HUES6 (cell line): ENCODE measurements around the gene CISD3.

Experiments
- H3K27ac ChIP-seq: 2 replicates; pipeline ENCODE4 v1.7.0; 2013; ENCODE audit warnings: low read depth, mild to moderate bottlenecking, low read length, inconsistent platforms
- H3K27me3 ChIP-seq: 2 replicates; pipeline ENCODE4 v1.6.1; 2013; ENCODE audit warnings: low read length; ENCODE audit not compliant: control insufficient read depth, insufficient read depth
- H3K36me3 ChIP-seq: 2 replicates; pipeline ENCODE4 v1.6.1; 2013; ENCODE audit warnings: low read length; ENCODE audit not compliant: control insufficient read depth, insufficient read depth
- H3K4me1 ChIP-seq: 2 replicates; pipeline ENCODE4 v1.6.1; 2013; ENCODE audit warnings: low read length; ENCODE audit not compliant: control insufficient read depth, insufficient read depth
- H3K4me3 ChIP-seq: 2 replicates; pipeline ENCODE4 v1.5.1; 2013; ENCODE audit warnings: low read depth, low read length
- H3K9ac ChIP-seq: one replicate; pipeline ENCODE4 v1.6.1; 2013; ENCODE audit warnings: mild to moderate bottlenecking, low read length
- H3K9me3 ChIP-seq: 2 replicates; pipeline ENCODE4 v1.6.1; 2013; ENCODE audit warnings: low read depth, low read length; ENCODE audit not compliant: control insufficient read depth, insufficient read depth

Gene CISD3

DNA sequence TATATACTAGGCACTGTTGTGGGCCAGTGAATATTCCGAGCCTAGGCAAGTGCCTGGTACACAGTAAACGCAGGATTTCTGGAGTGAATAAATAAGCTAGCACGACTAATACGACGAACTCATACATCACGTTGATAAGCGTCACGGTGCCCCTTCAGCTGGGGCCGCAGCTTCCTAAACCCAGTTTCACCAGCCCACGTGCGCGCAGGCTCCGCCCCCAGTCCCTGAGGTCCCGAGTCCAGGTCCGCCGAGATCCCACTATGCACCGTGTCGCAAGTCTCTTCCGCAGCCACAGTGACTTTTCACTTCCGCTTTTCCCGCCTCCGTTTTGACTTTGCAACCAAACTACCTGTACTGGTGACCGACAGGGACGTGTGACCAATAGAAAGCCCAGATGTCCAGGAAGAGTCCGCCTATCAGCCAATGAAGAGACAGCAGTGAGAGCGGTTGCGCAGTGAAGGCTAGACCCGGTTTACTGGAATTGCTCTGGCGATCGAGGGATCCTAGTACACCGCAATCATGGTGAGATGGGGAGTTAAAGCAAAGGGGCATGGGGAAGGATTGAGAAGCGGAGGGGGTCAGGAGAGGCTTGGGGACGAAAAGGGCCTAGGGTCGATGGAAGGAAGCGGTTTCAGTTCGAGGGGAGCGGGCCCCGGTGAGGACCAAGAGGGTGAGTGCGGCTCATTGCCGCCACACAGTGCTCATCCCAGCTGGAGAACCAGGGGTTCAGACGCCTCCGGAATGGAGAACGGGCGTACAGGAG is 22.3 kb downstream of the CISD3 start, which contains the start of gene PSMB3:
PSMB3 (plus strand) TSS at position 434 of the 763 bp plus-strand sequence; CDS start at position 520, 86 bp downstream.
- Histone ChIP-seq H3K4me3 (peak within 1 kb of the TSS; percentile 87), H3K27me3 (peaks cover 8% of the 10 kb centered on the region), H3K9me3 (no peaks in the 10 kb centered on the region), H3K9ac (peak within 1 kb of the TSS; percentile 90), H3K27ac (peak within 1 kb of the TSS; percentile 36; the same call in 1 of the 2 replicates), H3K36me3 (peaks cover 25% of the 10 kb centered on the region), H3K4me1 (0 out of 2 replicates have a peak, but pooled peaks cover 4% of the 10 kb centered on the region)

DNA sequence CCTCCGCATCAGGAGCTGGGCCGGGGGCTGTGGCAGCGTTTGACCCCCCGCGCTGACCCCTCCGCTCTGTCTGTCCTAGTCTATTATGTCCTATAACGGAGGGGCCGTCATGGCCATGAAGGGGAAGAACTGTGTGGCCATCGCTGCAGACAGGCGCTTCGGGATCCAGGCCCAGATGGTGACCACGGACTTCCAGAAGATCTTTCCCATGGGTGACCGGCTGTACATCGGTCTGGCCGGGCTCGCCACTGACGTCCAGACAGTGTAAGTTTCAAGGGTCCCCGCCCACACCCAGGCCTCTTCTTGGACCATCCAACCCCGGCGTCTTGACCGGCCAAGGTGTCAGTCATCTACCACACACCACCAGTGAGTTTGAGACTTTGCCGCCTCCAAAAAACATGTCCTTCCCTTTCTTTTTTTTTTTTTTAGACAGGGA is 22.9 kb downstream of the CISD3 start:
- peak overlapping the region; percentile 36; the same call in 1 of the 2 replicates for H3K27ac ChIP-seq
- 0 out of 2 replicates have a peak, but pooled peaks cover 4% of the 10 kb centered on the region for H3K4me1 ChIP-seq
- H3K36me3 ChIP-seq, result peaks cover 30% of the 10 kb centered on the region
- peak overlapping the region; percentile 87 for H3K4me3 ChIP-seq
- no peaks in the 10 kb centered on the region for H3K9me3 ChIP-seq
- H3K27me3 ChIP-seq, result peaks cover 8% of the 10 kb centered on the region
- H3K9ac ChIP-seq, result peak overlapping the region; percentile 90

GRCh38 chr17:38761612-38762011 is 31.5 kb downstream of the CISD3 start:
- Histone ChIP-seq H3K27me3 (no peaks in the 10 kb centered on the region), H3K9me3 (no peaks in the 10 kb centered on the region), H3K36me3 (peaks cover 77% of the 10 kb centered on the region), H3K27ac (no peak overlapping the region), H3K9ac (no peak overlapping the region), H3K4me3 (no peak overlapping the region), H3K4me1 (no peaks in the 10 kb centered on the region)

- no peak overlapping the region for H3K9ac ChIP-seq
- H3K27me3 ChIP-seq, result no peaks in the 10 kb centered on the region
- peaks cover 84% of the 10 kb centered on the region for H3K36me3 ChIP-seq
- H3K27ac ChIP-seq, result no peak overlapping the region
- H3K4me3 ChIP-seq, result no peak overlapping the region
- no peaks in the 10 kb centered on the region for H3K9me3 ChIP-seq
- H3K4me1 ChIP-seq, result no peaks in the 10 kb centered on the region
Observed at GRCh38 chr17:38762231-38762630, 32.1 kb downstream of the CISD3 start.

GRCh38 chr17:38766341-38766740 is 36.2 kb downstream of the CISD3 start:
- no peak overlapping the region for H3K9ac ChIP-seq
- H3K36me3 ChIP-seq, result peaks cover 94% of the 10 kb centered on the region
- H3K27ac ChIP-seq, result no peak overlapping the region

GRCh38 chr17:38768417-38768816 is 38.3 kb downstream of the CISD3 start:
- H3K9ac ChIP-seq, result no peak overlapping the region
- no peak overlapping the region for H3K27ac ChIP-seq
- no peaks in the 10 kb centered on the region for H3K4me1 ChIP-seq
- H3K9me3 ChIP-seq, result no peaks in the 10 kb centered on the region
- no peak overlapping the region for H3K4me3 ChIP-seq
- no peaks in the 10 kb centered on the region for H3K27me3 ChIP-seq
- peaks cover 96% of the 10 kb centered on the region for H3K36me3 ChIP-seq

More at GRCh38 chr17:38766341-38766740, 36.2 kb downstream of the CISD3 start:
- H3K4me3 ChIP-seq, result no peak overlapping the region
- H3K27me3 ChIP-seq, result no peaks in the 10 kb centered on the region
- no peaks in the 10 kb centered on the region for H3K9me3 ChIP-seq
- H3K4me1 ChIP-seq, result no peaks in the 10 kb centered on the region

GRCh38 chr17:38773258-38773657 is 43.1 kb downstream of the CISD3 start:
- no peaks in the 10 kb centered on the region for H3K4me1 ChIP-seq
- no peak overlapping the region for H3K4me3 ChIP-seq
- H3K9ac ChIP-seq, result no peak overlapping the region
- H3K36me3 ChIP-seq, result peaks cover 92% of the 10 kb centered on the region
- no peak overlapping the region for H3K27ac ChIP-seq
- H3K27me3 ChIP-seq, result no peaks in the 10 kb centered on the region
- no peaks in the 10 kb centered on the region for H3K9me3 ChIP-seq

GRCh38 chr17:38777641-38778250 is 47.6 kb downstream of the CISD3 start:
- H3K9me3 ChIP-seq, result no peaks in the 10 kb centered on the region
- no peak overlapping the region for H3K27ac ChIP-seq
- no peaks in the 10 kb centered on the region for H3K4me1 ChIP-seq
- no peak overlapping the region for H3K4me3 ChIP-seq
- H3K9ac ChIP-seq, result no peak overlapping the region
- peaks cover 93% of the 10 kb centered on the region for H3K36me3 ChIP-seq
- H3K27me3 ChIP-seq, result no peaks in the 10 kb centered on the region

DNA sequence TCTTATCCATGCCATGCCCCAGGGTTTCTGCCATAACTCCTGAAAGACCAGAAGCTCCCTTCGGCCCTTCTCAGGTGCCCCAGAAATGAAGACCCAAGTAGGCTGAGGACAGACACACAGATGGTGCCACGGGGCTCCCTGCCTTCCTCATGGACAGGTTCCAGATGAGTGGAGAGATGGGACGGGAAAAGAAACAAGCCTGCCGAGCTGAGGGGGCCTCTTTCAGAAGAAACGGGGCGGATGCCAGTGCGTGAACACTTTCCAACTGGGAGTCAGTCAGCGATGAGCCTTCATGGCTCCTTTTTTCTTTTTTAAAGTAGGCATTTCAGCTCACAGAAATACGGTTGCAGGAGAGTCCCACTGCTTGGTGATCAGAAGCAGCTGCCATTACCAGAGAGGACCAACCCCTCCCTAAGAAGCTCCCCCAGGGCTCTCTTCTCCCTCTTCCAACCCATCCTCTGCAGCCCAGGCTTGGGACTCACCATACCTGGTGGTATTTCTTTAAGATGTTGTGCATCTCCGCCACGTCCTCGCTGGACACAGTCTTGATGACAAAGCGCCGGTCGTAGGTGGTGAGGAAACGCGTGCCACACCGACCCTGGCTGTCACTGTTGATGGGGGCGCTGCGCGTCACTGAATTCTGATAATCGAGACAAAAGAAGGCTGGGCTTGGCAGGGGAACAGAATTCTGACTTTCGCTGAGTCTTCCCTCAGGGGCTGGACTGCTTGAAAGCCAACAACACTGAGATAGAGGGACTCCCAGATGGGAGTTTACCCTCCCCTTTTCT is 50.0 kb downstream of the CISD3 start:
- H3K36me3 ChIP-seq, result peaks cover 94% of the 10 kb centered on the region
- no peak overlapping the region for H3K4me3 ChIP-seq
- no peak overlapping the region for H3K9ac ChIP-seq
- H3K4me1 ChIP-seq, result no peaks in the 10 kb centered on the region
- H3K9me3 ChIP-seq, result no peaks in the 10 kb centered on the region
- no peaks in the 10 kb centered on the region for H3K27me3 ChIP-seq
- H3K27ac ChIP-seq, result no peak overlapping the region

GRCh38 chr17:38783227-38783626 is 53.1 kb downstream of the CISD3 start:
- Histone ChIP-seq H3K4me3 (no peak overlapping the region), H3K9ac (no peak overlapping the region), H3K9me3 (no peaks in the 10 kb centered on the region), H3K36me3 (peaks cover 86% of the 10 kb centered on the region), H3K4me1 (no peaks in the 10 kb centered on the region), H3K27me3 (no peaks in the 10 kb centered on the region), H3K27ac (no peak overlapping the region)
